T-helper 2 cell treated with Interferon-gamma antibody and Interleukin-4, amounts not matched to agents 5 μg/mL and 100 μg/mL, for 36 hours (primary cell): ENCODE measurements around the gene LMO4.

Source experiments
- DNase-seq: peaks from one replicate; pipeline ENCODE4 v3.0.0; 2021; ENCODE audit warnings: low spot score
- H3K27ac Mint-ChIP-seq: one replicate; pipeline ENCODE4 v1.8.0; 2021; ENCODE audit warnings: mild to moderate bottlenecking, mixed read lengths
- H3K27me3 Mint-ChIP-seq: one replicate; pipeline ENCODE4 v1.8.0; 2021; ENCODE audit warnings: low read depth, mixed read lengths
- H3K36me3 Mint-ChIP-seq: one replicate; pipeline ENCODE4 v1.8.0; 2021; ENCODE audit warnings: low read depth, mixed read lengths
- H3K4me1 Mint-ChIP-seq: one replicate; pipeline ENCODE4 v1.8.0; 2021; ENCODE audit warnings: low read depth, mixed read lengths
- H3K4me3 Mint-ChIP-seq: one replicate; pipeline ENCODE4 v1.8.0; 2022; ENCODE audit warnings: mild to moderate bottlenecking, moderate library complexity, mixed read lengths
- H3K9me3 Mint-ChIP-seq: one replicate; pipeline ENCODE4 v1.8.0; 2021; ENCODE audit warnings: mixed read lengths

The LMO4 gene

GRCh38 chr1:87333692-87334347 is 5.1 kb downstream of the LMO4 start:
- H3K4me3 Mint-ChIP-seq: peak overlapping the region; percentile 93
- H3K27me3 Mint-ChIP-seq: peaks cover 42% of the 10 kb centered on the region
- DNase-seq: peak; percentile 33
- H3K36me3 Mint-ChIP-seq: peaks cover 24% of the 10 kb centered on the region
- H3K9me3 Mint-ChIP-seq: no peaks in the 10 kb centered on the region
- H3K27ac Mint-ChIP-seq: peak overlapping the region; percentile 98
- H3K4me1 Mint-ChIP-seq: peaks cover 48% of the 10 kb centered on the region

DNA sequence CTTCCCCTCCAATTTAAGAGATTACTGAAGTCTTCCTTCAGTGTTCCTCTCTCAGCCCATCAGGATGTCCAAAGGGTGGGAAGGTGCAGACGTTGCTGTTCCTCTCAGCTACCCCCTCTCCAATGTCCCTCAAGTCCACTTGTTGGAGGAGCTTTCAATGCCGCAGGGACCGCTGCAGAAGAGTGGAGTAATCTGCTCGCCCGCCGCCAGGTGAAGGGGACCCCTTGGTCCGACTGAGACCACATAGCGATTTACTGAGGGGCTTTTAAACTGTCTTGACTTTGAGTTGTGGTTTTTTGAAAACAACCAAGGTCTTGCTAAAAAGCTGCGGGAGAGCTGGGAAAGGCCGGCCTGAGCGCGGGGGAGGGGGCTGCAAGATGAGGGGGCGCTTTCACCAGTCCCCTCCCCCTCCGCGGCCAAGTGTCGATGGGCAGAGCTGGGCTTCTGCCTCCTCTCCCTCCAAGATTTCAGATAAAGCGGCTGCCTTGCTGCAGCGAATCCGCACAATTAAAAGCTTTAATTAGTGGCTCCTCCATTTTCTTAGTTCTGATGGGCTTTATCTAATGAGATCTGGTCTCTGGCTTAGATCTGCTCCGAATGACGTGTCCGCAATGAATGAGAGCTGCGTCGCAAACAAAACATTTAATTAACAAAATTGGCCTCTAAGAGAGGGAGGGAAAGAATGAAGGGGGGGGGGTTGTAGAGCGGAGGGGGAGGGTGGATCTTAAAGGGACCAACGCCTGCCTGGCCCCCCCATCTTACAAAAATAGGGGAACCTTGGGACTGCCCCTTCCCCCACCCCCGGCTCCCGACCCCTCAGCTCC is 5.9 kb downstream of the LMO4 start:
- peaks cover 38% of the 10 kb centered on the region for H3K27me3 Mint-ChIP-seq
- peaks cover 49% of the 10 kb centered on the region for H3K4me1 Mint-ChIP-seq
- H3K4me3 Mint-ChIP-seq: peak overlapping the region; percentile 93
- no peak for DNase-seq
- H3K36me3 Mint-ChIP-seq: peaks cover 26% of the 10 kb centered on the region
- H3K27ac Mint-ChIP-seq: peak overlapping the region; percentile 98
- no peaks in the 10 kb centered on the region for H3K9me3 Mint-ChIP-seq

DNA sequence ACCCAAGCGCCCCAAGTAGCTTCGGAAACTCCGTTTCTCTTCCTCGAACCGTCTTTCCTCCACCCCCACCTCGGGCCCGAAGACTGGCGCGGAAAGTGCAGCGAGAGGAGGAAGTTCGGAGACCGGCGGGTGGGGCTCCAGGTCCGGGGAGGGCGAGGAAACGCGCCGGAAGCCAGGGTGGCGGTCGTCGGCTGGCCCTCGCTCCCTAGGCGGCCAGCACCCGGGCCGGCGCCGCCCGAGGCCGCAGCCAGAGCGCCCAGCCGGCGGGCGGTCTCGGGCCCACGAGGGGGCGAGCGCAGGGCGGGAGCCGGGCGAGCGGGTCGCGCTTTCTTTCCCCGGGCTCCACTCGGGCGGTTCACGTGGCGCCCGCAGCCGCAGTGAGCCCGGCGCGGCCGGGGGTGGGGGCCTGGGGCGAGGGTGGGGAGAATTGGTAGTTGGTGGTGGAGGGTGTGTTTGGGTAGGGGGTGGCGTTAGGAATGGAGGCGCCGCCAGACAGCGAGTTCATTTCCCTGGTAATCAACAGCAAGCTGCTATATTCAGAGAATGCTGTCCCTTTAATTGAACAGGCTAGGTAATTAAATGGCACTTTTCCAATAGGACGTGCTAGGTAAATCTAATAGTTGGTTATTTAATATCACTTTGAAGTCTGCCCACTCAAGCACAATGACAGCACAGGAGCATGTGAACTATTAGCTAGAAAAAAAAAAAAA is 6.7 kb downstream of the LMO4 start:
- peaks cover 35% of the 10 kb centered on the region for H3K27me3 Mint-ChIP-seq
- H3K4me1 Mint-ChIP-seq: peaks cover 46% of the 10 kb centered on the region
- H3K36me3 Mint-ChIP-seq: peaks cover 33% of the 10 kb centered on the region
- H3K4me3 Mint-ChIP-seq: peak overlapping the region; percentile 93
- DNase-seq: peak; percentile 60
- no peaks in the 10 kb centered on the region for H3K9me3 Mint-ChIP-seq
- H3K27ac Mint-ChIP-seq: peak overlapping the region; percentile 98

GRCh38 chr1:87336623-87337067 is 8.0 kb downstream of the LMO4 start:
- peaks cover 37% of the 10 kb centered on the region for H3K4me1 Mint-ChIP-seq
- H3K27me3 Mint-ChIP-seq: peaks cover 26% of the 10 kb centered on the region
- DNase-seq: no peak
- H3K27ac Mint-ChIP-seq: no peak overlapping the region
- H3K9me3 Mint-ChIP-seq: no peaks in the 10 kb centered on the region
- peaks cover 42% of the 10 kb centered on the region for H3K36me3 Mint-ChIP-seq
- H3K4me3 Mint-ChIP-seq: no peak overlapping the region

DNA sequence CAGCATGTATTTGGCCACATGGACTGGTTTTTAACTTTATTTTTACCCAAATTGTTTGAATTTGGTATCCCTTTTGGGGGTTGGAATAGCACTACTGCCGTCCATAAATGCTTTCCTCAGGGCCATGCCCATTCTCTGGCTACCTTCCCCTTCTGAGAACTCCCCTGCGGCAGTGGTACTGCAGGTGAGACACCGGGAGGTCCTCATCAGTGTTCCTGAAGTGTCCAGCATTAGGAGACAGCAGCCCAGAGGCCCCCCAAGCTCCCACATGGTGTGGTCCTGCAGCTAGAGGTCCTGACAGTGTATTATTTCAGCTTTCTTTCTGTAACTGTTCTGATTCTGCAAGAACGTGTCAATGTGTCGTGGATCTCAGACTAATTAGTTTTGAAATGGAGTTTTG is 8.9 kb downstream of the LMO4 start:
- Mint-ChIP-seq H3K36me3 (peaks cover 42% of the 10 kb centered on the region), H3K27ac (no peak overlapping the region), H3K4me3 (no peak overlapping the region), H3K9me3 (no peaks in the 10 kb centered on the region), H3K4me1 (peaks cover 30% of the 10 kb centered on the region), H3K27me3 (peaks cover 20% of the 10 kb centered on the region)
- DNase-seq: no peak

DNA sequence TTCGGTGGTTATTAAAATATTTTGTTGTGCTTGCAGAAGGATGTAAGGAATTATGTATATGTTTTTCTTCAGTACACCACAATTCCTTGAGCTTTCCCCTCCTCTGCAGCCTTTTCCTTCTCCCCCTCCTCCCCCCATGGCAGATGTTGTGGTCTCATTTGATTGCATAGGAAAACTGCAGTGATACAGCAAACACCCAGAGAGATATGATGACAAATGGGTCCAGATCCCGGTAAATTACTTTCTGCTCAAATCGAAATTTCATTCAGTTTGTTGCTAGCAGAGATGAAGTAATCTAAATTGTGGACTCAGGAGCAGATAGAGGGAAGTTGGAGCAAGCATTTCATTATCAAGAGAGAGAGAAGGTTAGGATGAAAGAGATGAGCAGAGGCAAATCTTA is 9.9 kb downstream of the LMO4 start:
- H3K27me3 Mint-ChIP-seq: peaks cover 12% of the 10 kb centered on the region
- H3K36me3 Mint-ChIP-seq: peaks cover 36% of the 10 kb centered on the region
- no peaks in the 10 kb centered on the region for H3K9me3 Mint-ChIP-seq
- H3K27ac Mint-ChIP-seq: no peak overlapping the region
- DNase-seq: no peak
- H3K4me3 Mint-ChIP-seq: no peak overlapping the region
- peaks cover 23% of the 10 kb centered on the region for H3K4me1 Mint-ChIP-seq

GRCh38 chr1:87344231-87344630 is 15.6 kb downstream of the LMO4 start:
- Mint-ChIP-seq H3K9me3 (no peaks in the 10 kb centered on the region), H3K36me3 (peaks cover 48% of the 10 kb centered on the region), H3K4me1 (peaks cover 2% of the 10 kb centered on the region), H3K4me3 (no peak overlapping the region), H3K27me3 (peaks cover 2% of the 10 kb centered on the region), H3K27ac (no peak overlapping the region)
- DNase-seq: no peak

DNA sequence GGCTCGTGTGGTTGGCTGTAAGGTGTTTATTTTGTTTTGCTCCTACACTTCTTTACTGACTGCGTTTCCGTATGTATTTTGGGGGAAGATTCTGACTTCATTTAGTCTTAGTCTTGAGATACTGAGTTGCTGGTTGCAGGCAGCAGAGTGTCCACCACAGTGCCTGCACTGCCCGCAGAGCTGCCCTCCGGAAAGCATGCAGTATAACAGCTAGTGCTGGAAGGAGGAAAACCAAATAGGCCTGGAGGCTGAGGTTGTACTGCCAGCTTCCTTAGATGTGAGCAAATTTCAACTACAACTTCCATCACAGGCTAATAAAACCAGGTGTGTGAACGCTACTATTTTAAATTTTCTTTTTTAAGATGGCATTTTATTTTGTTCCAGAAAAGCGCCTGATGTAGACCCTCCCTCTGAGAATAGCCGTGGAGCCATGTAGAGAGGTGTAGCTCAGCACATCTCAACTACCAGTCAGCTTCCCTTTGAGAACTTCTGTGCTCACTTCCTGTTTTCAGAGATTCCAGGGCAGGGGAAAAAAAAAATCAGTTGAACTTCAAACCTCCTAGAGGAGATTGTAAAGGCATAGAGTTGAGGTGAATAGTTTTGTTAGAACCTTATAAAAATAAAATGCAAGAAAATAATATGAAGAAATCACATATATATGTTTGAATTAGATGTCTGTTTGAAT is 17.6 kb downstream of the LMO4 start:
- Mint-ChIP-seq H3K4me1 (peaks cover 2% of the 10 kb centered on the region), H3K4me3 (no peak overlapping the region), H3K27ac (no peak overlapping the region), H3K36me3 (peaks cover 32% of the 10 kb centered on the region), H3K27me3 (peaks cover 3% of the 10 kb centered on the region), H3K9me3 (no peaks in the 10 kb centered on the region)
- no peak for DNase-seq

- Mint-ChIP-seq H3K4me3 (no peak overlapping the region), H3K9me3 (no peaks in the 10 kb centered on the region), H3K27me3 (peaks cover 2% of the 10 kb centered on the region), H3K4me1 (peaks cover 2% of the 10 kb centered on the region), H3K36me3 (peaks cover 19% of the 10 kb centered on the region), H3K27ac (no peak overlapping the region)
- DNase-seq: no peak
Measured at GRCh38 chr1:87348341-87349019, 19.8 kb downstream of the LMO4 start.

DNA sequence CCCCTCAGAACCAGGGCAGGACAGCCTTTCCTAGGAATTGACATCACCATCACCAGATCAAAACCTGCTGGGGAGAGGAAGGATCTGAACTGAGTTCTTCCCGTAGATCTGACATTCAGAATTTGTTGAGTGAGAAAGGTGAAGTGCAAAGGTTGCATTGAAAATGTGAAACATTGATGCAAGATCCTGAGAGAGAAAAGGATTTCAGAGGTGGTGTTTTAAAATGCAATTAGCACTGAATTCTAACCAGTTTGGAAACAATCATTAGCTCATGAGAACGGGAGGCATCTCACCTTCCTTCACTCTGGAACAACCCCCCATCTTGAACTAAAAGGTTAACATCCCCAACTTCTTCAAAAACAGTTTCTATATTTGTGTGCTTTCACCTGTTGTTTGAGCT is 20.4 kb downstream of the LMO4 start:
- H3K9me3 Mint-ChIP-seq: no peaks in the 10 kb centered on the region
- DNase-seq: no peak
- H3K27ac Mint-ChIP-seq: no peak overlapping the region
- H3K4me3 Mint-ChIP-seq: no peak overlapping the region
- H3K27me3 Mint-ChIP-seq: peaks cover 2% of the 10 kb centered on the region
- peaks cover 13% of the 10 kb centered on the region for H3K36me3 Mint-ChIP-seq
- H3K4me1 Mint-ChIP-seq: peaks cover 2% of the 10 kb centered on the region

- Mint-ChIP-seq H3K4me1 (no peaks in the 10 kb centered on the region), H3K27me3 (peaks cover 5% of the 10 kb centered on the region), H3K9me3 (no peaks in the 10 kb centered on the region), H3K27ac (no peak overlapping the region), H3K4me3 (no peak overlapping the region), H3K36me3 (no peaks in the 10 kb centered on the region)
- no peak for DNase-seq
Measured at GRCh38 chr1:87355894-87356293, 27.2 kb downstream of the LMO4 start.

DNA sequence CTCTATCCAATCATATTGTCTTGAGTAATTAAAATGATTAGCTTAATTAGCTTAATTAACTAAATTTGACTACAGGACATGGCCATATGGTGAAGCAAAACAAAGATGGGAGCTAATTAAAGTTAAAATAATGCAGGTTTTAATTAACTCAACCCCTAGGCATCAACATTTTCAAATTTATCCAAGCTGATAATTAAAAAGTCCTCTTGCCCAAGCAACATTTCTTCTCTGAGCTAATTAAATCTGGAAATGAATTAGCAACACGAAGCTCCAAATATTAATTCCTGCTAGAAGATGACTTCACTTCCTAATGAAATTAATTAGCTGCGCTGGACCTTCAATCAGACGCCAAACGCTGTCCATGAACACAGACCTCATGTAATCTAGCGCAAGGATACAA is 27.9 kb downstream of the LMO4 start:
- DNase-seq: no peak
- Mint-ChIP-seq H3K4me3 (no peak overlapping the region), H3K9me3 (no peaks in the 10 kb centered on the region), H3K27ac (no peak overlapping the region), H3K4me1 (no peaks in the 10 kb centered on the region), H3K27me3 (peaks cover 2% of the 10 kb centered on the region), H3K36me3 (no peaks in the 10 kb centered on the region)

GRCh38 chr1:87358219-87358618 is 29.5 kb downstream of the LMO4 start:
- Mint-ChIP-seq H3K4me3 (no peak overlapping the region), H3K36me3 (no peaks in the 10 kb centered on the region), H3K4me1 (no peaks in the 10 kb centered on the region), H3K27ac (no peak overlapping the region), H3K9me3 (no peaks in the 10 kb centered on the region), H3K27me3 (peaks cover 2% of the 10 kb centered on the region)
- no peak for DNase-seq
